Measurements from ENCODE around the gene SASH3. TPM values are rescaled to one million over a fixed set of nuclear protein-coding genes. Genes with fewer than 3 reads are reported as not detected.

Gene SASH3
- total RNA-seq, 1 donor: not detected

GRCh38 chrX:129787336-129788055, 7.7 kb downstream of the SASH3 start:
- no peak overlapping the region for H3K4me3 ChIP-seq (ENCODE audit: low read depth, low read length)
- TF ChIP-seq, protein P1, sequence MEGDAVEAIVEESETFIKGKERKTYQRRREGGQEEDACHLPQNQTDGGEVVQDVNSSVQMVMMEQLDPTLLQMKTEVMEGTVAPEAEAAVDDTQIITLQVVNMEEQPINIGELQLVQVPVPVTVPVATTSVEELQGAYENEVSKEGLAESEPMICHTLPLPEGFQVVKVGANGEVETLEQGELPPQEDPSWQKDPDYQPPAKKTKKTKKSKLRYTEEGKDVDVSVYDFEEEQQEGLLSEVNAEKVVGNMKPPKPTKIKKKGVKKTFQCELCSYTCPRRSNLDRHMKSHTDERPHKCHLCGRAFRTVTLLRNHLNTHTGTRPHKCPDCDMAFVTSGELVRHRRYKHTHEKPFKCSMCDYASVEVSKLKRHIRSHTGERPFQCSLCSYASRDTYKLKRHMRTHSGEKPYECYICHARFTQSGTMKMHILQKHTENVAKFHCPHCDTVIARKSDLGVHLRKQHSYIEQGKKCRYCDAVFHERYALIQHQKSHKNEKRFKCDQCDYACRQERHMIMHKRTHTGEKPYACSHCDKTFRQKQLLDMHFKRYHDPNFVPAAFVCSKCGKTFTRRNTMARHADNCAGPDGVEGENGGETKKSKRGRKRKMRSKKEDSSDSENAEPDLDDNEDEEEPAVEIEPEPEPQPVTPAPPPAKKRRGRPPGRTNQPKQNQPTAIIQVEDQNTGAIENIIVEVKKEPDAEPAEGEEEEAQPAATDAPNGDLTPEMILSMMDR (IDR thresholded peaks at IDR 0.05; ENCODE audit: insufficient read depth, low read depth, low read length): no peak
- no peak for DNase-seq (ENCODE audit: low read depth)

GRCh38 chrX:129788527-129788926, 8.8 kb downstream of the SASH3 start:
- DNase-seq (ENCODE audit: low read depth): no peak
- TF ChIP-seq, protein P1 (IDR thresholded peaks at IDR 0.05; ENCODE audit: insufficient read depth, low read depth, low read length): no peak
- no peak overlapping the region for H3K4me3 ChIP-seq (ENCODE audit: low read depth, low read length)

GRCh38 chrX:129790146-129790545, 10.4 kb downstream of the SASH3 start:
- no peak overlapping the region for H3K4me3 ChIP-seq (ENCODE audit: low read depth, low read length)
- DNase-seq (ENCODE audit: low read depth): no peak
- TF ChIP-seq, protein P1 (IDR thresholded peaks at IDR 0.05; ENCODE audit: insufficient read depth, low read depth, low read length): no peak

- H3K4me3 ChIP-seq (ENCODE audit: low read depth, low read length): no peak overlapping the region
- TF ChIP-seq, protein P1 (IDR thresholded peaks at IDR 0.05; ENCODE audit: insufficient read depth, low read depth, low read length): no peak
- DNase-seq (ENCODE audit: low read depth): no peak
Measured at GRCh38 chrX:129790808-129791207, 11.1 kb downstream of the SASH3 start.

DNA sequence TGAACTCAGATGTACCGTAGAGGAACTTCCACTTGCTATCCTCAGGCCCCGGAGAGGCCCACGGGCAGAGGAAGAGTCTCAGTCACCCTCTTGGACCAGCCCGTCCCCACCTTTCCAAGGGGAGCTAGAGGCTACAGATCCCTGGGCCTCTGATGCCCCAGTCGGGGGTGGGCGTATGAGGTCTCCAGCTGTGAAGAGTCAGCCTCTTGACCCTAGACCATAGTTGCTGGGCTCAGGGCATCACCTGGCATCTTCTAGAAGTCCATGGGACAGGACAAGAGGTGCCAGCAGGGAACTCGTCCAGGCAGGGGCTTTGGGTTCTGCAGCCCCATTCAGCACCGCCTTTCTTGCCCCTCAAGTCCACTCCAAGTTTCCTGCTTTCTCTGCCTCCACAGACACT, 11.6 kb downstream of the SASH3 start:
- no peak overlapping the region for H3K4me3 ChIP-seq (ENCODE audit: low read depth, low read length)
- TF ChIP-seq, protein P1 (IDR thresholded peaks at IDR 0.05; ENCODE audit: insufficient read depth, low read depth, low read length): no peak
- DNase-seq (ENCODE audit: low read depth): no peak

DNA sequence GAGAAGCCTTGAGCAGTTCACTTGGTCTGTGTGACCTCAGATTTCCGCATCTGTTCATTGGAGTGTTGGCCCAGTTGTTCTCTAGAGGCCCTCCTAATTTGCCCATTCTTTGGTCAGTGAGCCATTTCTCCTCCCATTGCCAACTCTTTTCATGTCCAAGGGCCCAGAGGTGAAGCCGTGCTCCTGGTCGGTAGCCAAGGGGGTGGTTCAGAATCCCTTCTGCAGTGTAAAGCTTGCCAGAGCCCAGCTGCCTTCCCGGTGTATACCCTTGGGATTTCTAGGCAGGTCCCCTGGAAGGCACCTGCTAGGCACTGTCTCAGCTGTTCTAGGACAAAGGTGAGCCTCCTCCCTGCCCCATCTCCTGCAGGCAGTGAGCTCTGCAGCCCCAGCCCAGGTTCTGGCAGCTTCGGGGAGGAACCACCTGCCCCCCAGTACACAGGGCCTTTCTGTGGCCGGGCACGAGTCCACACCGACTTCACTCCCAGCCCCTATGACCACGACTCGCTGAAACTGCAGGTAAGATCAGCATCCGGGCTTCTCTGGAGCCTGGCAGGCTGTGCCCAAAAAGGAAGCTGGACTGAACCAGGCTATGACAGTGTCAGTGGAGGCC, 12.3 kb downstream of the SASH3 start:
- H3K4me3 ChIP-seq (ENCODE audit: low read depth, low read length): no peak overlapping the region
- TF ChIP-seq, protein P1 (IDR thresholded peaks at IDR 0.05; ENCODE audit: insufficient read depth, low read depth, low read length): no peak
- DNase-seq (ENCODE audit: low read depth): no peak
